Panc1 (cell line): ENCODE data around the gene EAF1. TPM values are rescaled to one million over a fixed set of nuclear protein-coding genes. Genes with fewer than 3 reads are reported as not detected.

Experiments
- ATAC-seq: fragments of 200-7000 bp; cut with Tn5 transposase; 2 replicates; pipeline ENCODE4 v1.9.1; 2020; ENCODE audit warnings: mild to moderate bottlenecking, moderate library complexity
- BruUV-seq: library from RNA; stranded (reverse); fragments of 400-500 nt; replicated peaks from 2 replicates; lab custom pipeline; 2021; lab: Mats Ljungman, UMichigan
- CTCF ChIA-PET: fragments of 300-600 bp; sonication (Branson Sonifier 250); formaldehyde crosslinking; loops from one replicate; lab custom pipeline; 2022; ENCODE audit warnings: antibody characterized with exemption; lab: Charles Lee
- POLR2A ChIA-PET: fragments of 300-600 bp; sonication (Branson Sonifier 250); formaldehyde crosslinking; loops from one replicate; lab custom pipeline; 2022; ENCODE audit warnings: antibody characterized with exemption; lab: Charles Lee
- DNase-seq: peaks from one replicate; pipeline ENCODE4 v3.0.0-alpha.2; 2010; ENCODE audit warnings: low read depth, low spot score
- H3K27ac ChIP-seq: 2 replicates; pipeline ENCODE4 v1.5.1; 2011; ENCODE audit warnings: mild to moderate bottlenecking, low read length, inconsistent platforms
- H3K27me3 ChIP-seq: fragments of 200-500 bp; sonication (Bioruptor generic); 2 replicates; pipeline ENCODE4 v1.6.0; 2014; ENCODE audit warnings: low read length, inconsistent platforms; ENCODE audit not compliant: control insufficient read depth, insufficient read depth
- H3K36me3 ChIP-seq: fragments of 200-500 bp; sonication (Bioruptor generic); 2 replicates; pipeline ENCODE4 v1.5.1; 2014; ENCODE audit warnings: inconsistent platforms, mild to moderate bottlenecking, low read length, moderate library complexity; ENCODE audit not compliant: control insufficient read depth, insufficient read depth
- H3K4me1 ChIP-seq: 2 replicates; pipeline ENCODE4 v1.5.1; 2011; ENCODE audit warnings: inconsistent platforms, mild to moderate bottlenecking, low read length, moderate library complexity; ENCODE audit not compliant: control insufficient read depth, insufficient read depth
- H3K4me3 ChIP-seq, 2 experiments: 2 replicates each; pipeline ENCODE4 v1.5.1; 2011 to 2012; ENCODE audit warnings: low read depth in 2 of 2, low read length in 2 of 2, mild to moderate bottlenecking in 2 of 2, inconsistent platforms in 1 of 2, moderate library complexity in 1 of 2
- H3K9me3 ChIP-seq: fragments of 200-500 bp; sonication (Bioruptor generic); 2 replicates; pipeline ENCODE4 v1.5.1; 2014; ENCODE audit warnings: low read depth, mild to moderate bottlenecking, inconsistent platforms, low read length, moderate library complexity; ENCODE audit not compliant: control insufficient read depth, insufficient read depth
- POLR2AphosphoS5 ChIP-seq: IDR thresholded peaks from 2 replicates; pipeline ENCODE4 v1.6.1; 2012; ENCODE audit warnings: mild to moderate bottlenecking, low read depth, low read length, moderate library complexity
- SIN3A ChIP-seq: IDR thresholded peaks from 2 replicates; pipeline ENCODE4 v1.6.1; 2012; ENCODE audit warnings: low read depth, mild to moderate bottlenecking, low read length, moderate library complexity, borderline replicate concordance; ENCODE audit not compliant: insufficient read depth
- TCF7L2 ChIP-seq: IDR thresholded peaks from 2 replicates; pipeline ENCODE4 v1.6.1; 2011; ENCODE audit warnings: mild to moderate bottlenecking, low read depth, low read length, inconsistent platforms
- in situ Hi-C: cut with HindIII; loops from 2 replicates; pipeline ENCODE4 v1.10.0; 2016; ENCODE audit warnings: low sequenced_read_pairs, low pct_unique_long_range_greater_than_20kb
- intact Hi-C: fragments of 100-400 bp; cut with micrococcal nuclease; formaldehyde crosslinking; loops from one replicate; pipeline ENCODE4 v1.10.0; 2022; ENCODE audit not compliant: unreplicated experiment
- total RNA-seq: library from RNA; stranded (reverse); gene quantifications from one replicate; pipeline ENCODE4 v1.2.1, GENCODE V29; 2021; ENCODE audit not compliant: unreplicated experiment
- TF ChIP-seq, protein P1 (sequence below), 2 experiments: IDR thresholded peaks; 2 replicates each; pipeline ENCODE4 v1.6.1; 2011 to 2012; ENCODE audit warnings: low read depth in 2 of 2, control low read depth in 1 of 2, low read length in 1 of 2, mild to moderate bottlenecking in 1 of 2, moderate library complexity in 1 of 2; ENCODE audit not compliant: insufficient read depth in 1 of 2
- TF ChIP-seq, protein P2 (sequence below): fragments of 450-650 bp; IDR thresholded peaks from 2 replicates; pipeline ENCODE4 v1.5.1; 2017; ENCODE audit warnings: mild to moderate bottlenecking

Gene EAF1
- total RNA-seq, 1 experiment from 2014 or later, result 16.1 TPM

DNA sequence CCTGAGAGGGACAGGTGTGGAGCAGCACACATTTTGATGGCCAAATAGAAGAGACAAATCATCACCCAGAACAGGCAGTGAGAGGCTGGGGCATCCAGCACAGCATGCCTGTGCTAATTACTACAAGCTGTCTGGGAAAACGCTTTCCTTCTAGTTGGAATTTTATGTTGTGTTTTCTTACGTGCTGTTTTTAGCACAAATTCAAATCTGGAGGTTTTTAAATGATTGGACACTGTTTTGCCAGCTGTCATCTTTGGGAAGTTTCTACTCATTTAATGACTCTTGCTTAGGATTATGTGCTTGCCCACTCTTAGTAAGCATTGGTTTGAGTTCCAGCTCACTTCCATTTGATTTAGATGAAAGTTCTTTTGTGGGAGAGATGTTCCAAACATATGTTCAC lies 43.5 kb downstream of the EAF1 start:
- no peaks in the 10 kb centered on the region for H3K36me3 ChIP-seq
- H3K4me3 ChIP-seq, result no peak overlapping the region
- no peak for ATAC-seq
- in situ Hi-C loops, result no loop called here
- no peaks in the 10 kb centered on the region for H3K4me1 ChIP-seq
- no peaks in the 10 kb centered on the region for H3K27me3 ChIP-seq
- TF ChIP-seq, protein P1, sequence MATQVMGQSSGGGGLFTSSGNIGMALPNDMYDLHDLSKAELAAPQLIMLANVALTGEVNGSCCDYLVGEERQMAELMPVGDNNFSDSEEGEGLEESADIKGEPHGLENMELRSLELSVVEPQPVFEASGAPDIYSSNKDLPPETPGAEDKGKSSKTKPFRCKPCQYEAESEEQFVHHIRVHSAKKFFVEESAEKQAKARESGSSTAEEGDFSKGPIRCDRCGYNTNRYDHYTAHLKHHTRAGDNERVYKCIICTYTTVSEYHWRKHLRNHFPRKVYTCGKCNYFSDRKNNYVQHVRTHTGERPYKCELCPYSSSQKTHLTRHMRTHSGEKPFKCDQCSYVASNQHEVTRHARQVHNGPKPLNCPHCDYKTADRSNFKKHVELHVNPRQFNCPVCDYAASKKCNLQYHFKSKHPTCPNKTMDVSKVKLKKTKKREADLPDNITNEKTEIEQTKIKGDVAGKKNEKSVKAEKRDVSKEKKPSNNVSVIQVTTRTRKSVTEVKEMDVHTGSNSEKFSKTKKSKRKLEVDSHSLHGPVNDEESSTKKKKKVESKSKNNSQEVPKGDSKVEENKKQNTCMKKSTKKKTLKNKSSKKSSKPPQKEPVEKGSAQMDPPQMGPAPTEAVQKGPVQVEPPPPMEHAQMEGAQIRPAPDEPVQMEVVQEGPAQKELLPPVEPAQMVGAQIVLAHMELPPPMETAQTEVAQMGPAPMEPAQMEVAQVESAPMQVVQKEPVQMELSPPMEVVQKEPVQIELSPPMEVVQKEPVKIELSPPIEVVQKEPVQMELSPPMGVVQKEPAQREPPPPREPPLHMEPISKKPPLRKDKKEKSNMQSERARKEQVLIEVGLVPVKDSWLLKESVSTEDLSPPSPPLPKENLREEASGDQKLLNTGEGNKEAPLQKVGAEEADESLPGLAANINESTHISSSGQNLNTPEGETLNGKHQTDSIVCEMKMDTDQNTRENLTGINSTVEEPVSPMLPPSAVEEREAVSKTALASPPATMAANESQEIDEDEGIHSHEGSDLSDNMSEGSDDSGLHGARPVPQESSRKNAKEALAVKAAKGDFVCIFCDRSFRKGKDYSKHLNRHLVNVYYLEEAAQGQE (IDR thresholded peaks at IDR 0.05; ENCODE audit: insufficient read depth in 1 of 2, low read depth in 2 of 2, low read length in 1 of 2), result no peak
- TF ChIP-seq, protein P2, sequence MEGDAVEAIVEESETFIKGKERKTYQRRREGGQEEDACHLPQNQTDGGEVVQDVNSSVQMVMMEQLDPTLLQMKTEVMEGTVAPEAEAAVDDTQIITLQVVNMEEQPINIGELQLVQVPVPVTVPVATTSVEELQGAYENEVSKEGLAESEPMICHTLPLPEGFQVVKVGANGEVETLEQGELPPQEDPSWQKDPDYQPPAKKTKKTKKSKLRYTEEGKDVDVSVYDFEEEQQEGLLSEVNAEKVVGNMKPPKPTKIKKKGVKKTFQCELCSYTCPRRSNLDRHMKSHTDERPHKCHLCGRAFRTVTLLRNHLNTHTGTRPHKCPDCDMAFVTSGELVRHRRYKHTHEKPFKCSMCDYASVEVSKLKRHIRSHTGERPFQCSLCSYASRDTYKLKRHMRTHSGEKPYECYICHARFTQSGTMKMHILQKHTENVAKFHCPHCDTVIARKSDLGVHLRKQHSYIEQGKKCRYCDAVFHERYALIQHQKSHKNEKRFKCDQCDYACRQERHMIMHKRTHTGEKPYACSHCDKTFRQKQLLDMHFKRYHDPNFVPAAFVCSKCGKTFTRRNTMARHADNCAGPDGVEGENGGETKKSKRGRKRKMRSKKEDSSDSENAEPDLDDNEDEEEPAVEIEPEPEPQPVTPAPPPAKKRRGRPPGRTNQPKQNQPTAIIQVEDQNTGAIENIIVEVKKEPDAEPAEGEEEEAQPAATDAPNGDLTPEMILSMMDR, result no peak
- TF ChIP-seq TCF7L2 (no peak), SIN3A (no peak), POLR2AphosphoS5 (no peak)
- intact Hi-C loops, result no loop called here
- no TSS peak for BruUV-seq
- H3K27ac ChIP-seq, result no peak overlapping the region
- no peak for DNase-seq
- ChIA-PET CTCF (no interaction called here), POLR2A (no interaction called here)
- H3K9me3 ChIP-seq, result no peaks in the 10 kb centered on the region

DNA sequence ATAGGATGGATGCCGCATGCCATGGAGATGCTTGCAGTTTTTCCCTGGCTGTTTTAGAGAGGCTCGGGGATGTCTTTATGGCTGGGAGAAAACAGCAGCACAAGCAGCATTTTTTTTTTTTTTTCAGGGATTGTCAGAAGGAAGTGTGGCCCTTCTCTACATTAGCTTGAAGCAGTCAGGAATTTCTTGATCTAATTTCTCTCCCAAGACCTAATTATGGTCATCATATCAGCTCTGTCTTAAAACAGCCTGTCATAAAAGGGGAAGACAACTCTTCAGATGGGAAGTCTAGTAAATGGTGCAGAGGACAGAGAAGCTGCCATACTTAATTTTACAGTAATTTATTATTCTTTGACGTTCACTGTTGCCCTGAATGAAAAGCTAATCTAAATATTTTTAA lies 44.5 kb downstream of the EAF1 start:
- no peaks in the 10 kb centered on the region for H3K27me3 ChIP-seq
- no peak for TF ChIP-seq SIN3A
- TF ChIP-seq, protein P2, result no peak
- TF ChIP-seq, protein P1 (IDR thresholded peaks at IDR 0.05; ENCODE audit: insufficient read depth in 1 of 2, low read depth in 2 of 2, low read length in 1 of 2), result no peak
- TF ChIP-seq POLR2AphosphoS5, result no peak
- no peak for TF ChIP-seq TCF7L2
- no peaks in the 10 kb centered on the region for H3K4me1 ChIP-seq
- in situ Hi-C loops, result no loop called here
- no peaks in the 10 kb centered on the region for H3K36me3 ChIP-seq
- DNase-seq (no peak), ATAC-seq (no peak)
- POLR2A ChIA-PET, result no interaction called here
- H3K27ac ChIP-seq, result no peak overlapping the region
- CTCF ChIA-PET, result no interaction called here
- no peak overlapping the region for H3K4me3 ChIP-seq
- BruUV-seq, result no TSS peak
- no peaks in the 10 kb centered on the region for H3K9me3 ChIP-seq
- intact Hi-C loops, result no loop called here
